EL (cell line): Measurements from ENCODE around the gene SLC12A7.
"Not testable (repeated sequence)": the region's sequence is repeated elsewhere in the genome, so short reads cannot be mapped to it uniquely, and the experiment has no call there.

Experiments used
- DNase-seq: peaks from one replicate; pipeline ENCODE4 v3.0.0-alpha.2; 2016

Gene SLC12A7

DNA sequence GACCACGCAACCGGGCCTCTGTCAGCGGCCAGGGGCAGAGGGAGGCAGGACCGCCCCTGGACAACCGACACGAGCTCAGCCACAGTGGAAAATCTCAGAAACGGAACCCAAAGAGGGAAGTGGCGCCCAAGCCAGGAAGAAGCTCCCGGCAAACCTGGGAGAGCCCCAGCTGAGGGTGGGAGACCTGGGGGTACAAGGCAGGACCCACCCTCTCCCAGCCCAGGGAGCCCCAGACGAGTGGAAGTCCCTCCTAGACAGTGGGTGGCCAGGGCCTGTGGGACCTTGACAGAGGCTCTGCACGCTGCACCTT is 3.0 kb downstream of the SLC12A7 start:
- DNase-seq: no peak

- DNase-seq: no peak
Measured at GRCh38 chr5:1108023-1108864, 3.6 kb downstream of the SLC12A7 start.

DNA sequence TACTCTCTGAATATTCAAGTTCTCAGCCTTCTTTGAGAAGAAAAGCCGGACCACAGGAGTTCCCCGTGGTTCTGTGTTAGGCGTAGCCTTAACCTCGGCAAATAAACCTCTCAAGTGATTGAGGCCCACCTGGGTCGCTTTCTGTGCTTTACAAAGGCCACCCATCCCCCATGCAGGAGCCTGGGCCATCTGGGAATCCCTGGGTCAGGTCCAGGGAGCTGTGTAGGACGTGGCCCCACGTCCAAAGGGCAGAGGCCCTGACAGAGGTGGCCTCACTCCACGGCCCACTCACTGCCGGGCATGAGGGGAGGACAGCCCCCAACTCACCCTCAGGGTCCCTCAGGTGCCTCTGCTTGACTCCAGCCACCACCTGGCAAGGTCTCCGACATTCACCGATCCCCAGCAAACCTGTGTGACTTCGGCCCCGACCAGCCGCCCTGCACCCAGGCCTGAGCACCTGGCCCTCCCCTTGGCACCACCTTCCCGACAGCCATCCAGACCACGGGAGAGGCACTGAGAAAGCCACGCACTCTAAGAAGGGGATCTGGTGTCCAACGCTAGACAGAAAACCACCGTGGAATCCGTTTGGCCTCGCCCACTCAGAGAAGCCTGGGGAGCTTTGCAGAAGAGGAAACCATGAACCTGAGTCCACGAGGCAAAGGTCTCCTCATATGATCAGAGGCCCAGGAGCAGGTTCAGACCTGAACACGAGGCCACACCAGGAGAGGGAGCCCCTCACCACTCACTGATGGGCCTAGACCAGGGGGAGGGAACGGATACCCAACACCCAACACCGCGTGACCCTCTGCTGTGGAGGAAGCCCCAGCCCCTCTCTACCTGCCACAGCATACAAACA is 4.5 kb downstream of the SLC12A7 start:
- DNase-seq: no peak

GRCh38 chr5:1106385-1107166 is 5.3 kb downstream of the SLC12A7 start:
- DNase-seq: no peak

- no peak for DNase-seq
Measured at GRCh38 chr5:1105350-1106265, 6.3 kb downstream of the SLC12A7 start.

DNA sequence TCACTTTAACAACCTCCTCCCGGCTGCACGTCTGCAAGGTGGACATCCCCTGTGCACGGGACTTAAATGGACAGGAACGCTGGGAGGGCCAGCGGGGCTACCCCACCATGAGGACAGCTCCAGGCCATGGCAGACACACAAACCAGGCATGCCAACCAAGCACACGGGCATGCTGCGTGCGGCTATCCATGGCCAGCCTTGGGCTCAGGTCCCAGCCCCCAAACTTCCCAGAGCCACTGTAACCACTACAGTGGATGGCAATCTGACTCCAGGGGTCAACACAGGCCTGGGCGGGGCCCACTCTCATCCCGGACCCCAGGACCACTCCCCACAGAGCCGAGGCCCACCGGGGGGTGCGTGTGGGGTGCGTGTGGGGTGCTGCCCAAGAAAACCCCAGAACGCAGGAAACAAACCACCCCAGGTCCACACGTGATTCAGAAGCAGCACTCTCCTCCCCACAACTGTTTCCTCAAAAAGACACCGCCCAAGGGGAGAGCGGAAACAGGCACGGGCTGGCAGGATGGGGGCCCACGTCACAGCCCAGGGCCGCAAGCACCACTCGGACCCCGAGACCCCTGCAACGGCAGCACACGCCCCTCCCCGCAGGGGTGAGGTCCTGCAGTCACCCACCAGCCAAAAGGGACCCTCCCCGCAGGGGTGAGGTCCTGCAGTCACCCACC is 7.4 kb downstream of the SLC12A7 start:
- DNase-seq: no peak

DNA sequence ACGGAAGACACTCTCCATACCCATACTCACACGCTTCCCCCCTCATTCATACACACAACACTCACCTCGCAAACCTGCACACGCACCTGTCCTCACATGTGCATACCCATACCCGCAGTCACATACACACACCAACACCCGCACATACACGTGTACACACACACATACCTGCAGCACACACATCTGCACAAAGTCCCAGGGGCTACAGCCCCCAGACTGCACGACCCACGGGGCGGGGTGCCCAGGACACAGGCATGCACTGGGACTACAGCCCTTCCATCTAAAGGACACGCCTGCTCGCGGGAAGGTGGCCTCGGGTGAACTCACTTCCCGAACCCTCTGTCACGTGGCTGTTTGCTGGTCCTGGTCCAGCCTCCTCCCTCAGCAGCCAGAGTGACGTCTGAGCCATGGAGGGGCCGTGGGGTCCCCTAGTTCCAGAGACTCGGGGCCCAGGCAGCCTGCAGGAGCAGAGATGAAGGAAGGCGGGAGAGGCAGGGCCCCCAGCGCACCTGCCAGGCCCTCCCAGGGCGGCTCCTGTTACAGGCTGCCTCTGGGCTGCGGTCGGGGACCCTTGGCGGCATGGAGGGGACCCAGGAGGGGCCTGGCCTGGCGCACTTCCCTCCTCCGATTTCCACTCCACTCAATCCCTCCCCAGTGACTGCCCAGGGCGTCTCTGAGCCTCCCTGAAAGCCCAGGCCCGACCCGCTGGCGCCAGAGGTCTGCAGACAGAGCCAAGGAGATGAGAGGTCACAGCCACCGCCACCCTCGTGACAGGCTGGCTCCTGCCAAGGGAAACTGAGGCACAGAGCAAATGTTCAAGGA is 8.1 kb downstream of the SLC12A7 start:
- DNase-seq: no peak

GRCh38 chr5:1103093-1103492 is 8.8 kb downstream of the SLC12A7 start:
- DNase-seq: no peak

- no peak for DNase-seq
Measured at GRCh38 chr5:1101961-1102713, 9.7 kb downstream of the SLC12A7 start.

GRCh38 chr5:1100664-1101574 is 10.9 kb downstream of the SLC12A7 start:
- no peak for DNase-seq

- DNase-seq: no peak
Measured at GRCh38 chr5:1099926-1100663, 11.8 kb downstream of the SLC12A7 start.

- no peak for DNase-seq
Measured at GRCh38 chr5:1098986-1099597, 12.8 kb downstream of the SLC12A7 start.

DNA sequence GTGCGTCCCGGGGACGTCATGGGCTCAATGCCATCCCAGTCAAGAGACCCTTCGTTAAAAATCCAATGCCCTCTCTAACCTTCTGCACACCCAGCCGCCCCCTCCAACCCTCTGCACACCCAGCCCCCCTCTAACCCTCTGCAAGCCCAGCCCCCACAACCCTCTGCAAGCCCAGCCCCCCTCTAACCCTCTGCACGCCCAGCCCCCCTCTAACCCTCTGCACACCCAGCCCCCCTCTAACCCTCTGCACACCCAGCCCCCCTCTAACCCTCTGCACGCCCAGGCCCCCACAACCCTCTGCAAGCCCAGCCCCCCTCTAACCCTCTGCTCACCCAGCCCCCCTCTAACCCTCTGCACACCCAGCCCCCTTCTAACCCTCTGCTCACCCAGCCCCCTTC is 13.9 kb downstream of the SLC12A7 start:
- not testable (repeated sequence) for DNase-seq

DNA sequence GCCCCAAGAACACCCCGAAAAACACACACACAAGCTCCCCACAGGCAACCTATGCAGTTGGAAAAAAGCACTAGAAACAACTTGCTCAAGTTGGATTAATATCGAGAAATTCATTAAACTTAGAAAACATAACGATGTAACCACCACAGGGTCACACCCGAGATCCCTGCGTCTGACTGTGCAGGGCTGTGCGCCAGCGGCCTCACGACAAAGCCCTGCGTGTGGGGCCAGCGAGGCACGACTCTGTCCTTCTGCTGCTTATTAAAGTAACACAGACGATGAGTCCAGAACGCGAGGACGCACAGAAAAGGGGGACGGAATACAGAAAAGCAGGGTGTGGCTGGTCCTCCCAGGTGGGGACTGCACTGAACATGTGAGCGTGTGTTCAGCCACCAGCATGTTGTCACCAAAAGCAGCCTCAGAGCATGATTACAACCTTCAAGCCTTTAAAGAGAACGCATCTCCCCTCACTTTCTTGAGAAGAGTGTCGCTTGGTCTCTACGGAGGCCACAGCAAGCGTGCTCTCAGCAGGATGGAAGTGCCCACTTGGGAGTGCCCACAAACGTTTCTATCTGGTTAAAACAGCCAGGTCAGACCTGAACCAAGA is 14.4 kb downstream of the SLC12A7 start:
- DNase-seq: no peak

- no peak for DNase-seq
Measured at GRCh38 chr5:1096838-1097237, 15.0 kb downstream of the SLC12A7 start.

- no peak for DNase-seq
Measured at GRCh38 chr5:1095990-1096363, 15.9 kb downstream of the SLC12A7 start.

- DNase-seq: no peak
Measured at GRCh38 chr5:1095302-1095989, 16.4 kb downstream of the SLC12A7 start.
